BE2C (cell line): ENCODE measurements around the gene PLTP.
A peak's percentile ranks its signal among the peaks of the same experiment; 100 is the strongest.

Experiments
- DNase-seq: peaks from one replicate; pipeline ENCODE4 v3.0.0-alpha.2; 2020
- H3K27me3 ChIP-seq: fragments of 250-450 bp; sonication (Bioruptor Pico); 2 replicates; pipeline ENCODE4 v1.5.1; 2020; ENCODE audit warnings: mild to moderate bottlenecking
- H3K36me3 ChIP-seq: fragments of 250-450 bp; sonication (Bioruptor Pico); 2 replicates; pipeline ENCODE4 v1.5.1; 2020; ENCODE audit warnings: mild to moderate bottlenecking
- H3K4me1 ChIP-seq: fragments of 250-450 bp; sonication (Bioruptor Pico); 2 replicates; pipeline ENCODE4 v1.5.1; 2020
- H3K4me3 ChIP-seq: 2 replicates; pipeline ENCODE4 v1.5.1; 2011; ENCODE audit warnings: low read depth, low read length
- H3K9me3 ChIP-seq: fragments of 250-450 bp; sonication (Bioruptor Pico); 2 replicates; pipeline ENCODE4 v1.5.1; 2020
- TF ChIP-seq, protein P1 (sequence below): IDR thresholded peaks from 2 replicates; pipeline ENCODE4 v1.5.1; 2012; ENCODE audit warnings: mild to moderate bottlenecking, low read depth, low read length

PLTP gene

DNA sequence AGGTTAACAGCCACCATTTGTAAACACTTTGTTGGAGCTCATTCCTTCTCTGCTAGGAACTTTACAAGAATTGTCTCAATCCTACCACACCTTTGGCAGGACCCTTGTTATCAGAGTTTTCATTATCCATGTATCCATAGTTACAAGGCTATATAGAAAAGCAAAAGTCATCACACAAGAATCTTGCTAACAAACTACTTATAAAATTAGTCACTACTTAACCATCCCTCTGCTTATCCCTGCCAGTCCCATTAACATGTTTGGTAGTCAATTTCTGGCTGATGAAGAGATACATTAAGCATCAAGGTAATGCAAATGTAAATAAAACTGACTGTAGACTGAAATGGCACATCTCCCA lies 44.2 kb downstream of the PLTP start:
- Histone ChIP-seq H3K27me3 (no peaks in the 10 kb centered on the region), H3K9me3 (no peaks in the 10 kb centered on the region), H3K4me3 (no peak overlapping the region), H3K4me1 (no peaks in the 10 kb centered on the region), H3K36me3 (no peaks in the 10 kb centered on the region)
- DNase-seq: no peak
- TF ChIP-seq, protein P1, sequence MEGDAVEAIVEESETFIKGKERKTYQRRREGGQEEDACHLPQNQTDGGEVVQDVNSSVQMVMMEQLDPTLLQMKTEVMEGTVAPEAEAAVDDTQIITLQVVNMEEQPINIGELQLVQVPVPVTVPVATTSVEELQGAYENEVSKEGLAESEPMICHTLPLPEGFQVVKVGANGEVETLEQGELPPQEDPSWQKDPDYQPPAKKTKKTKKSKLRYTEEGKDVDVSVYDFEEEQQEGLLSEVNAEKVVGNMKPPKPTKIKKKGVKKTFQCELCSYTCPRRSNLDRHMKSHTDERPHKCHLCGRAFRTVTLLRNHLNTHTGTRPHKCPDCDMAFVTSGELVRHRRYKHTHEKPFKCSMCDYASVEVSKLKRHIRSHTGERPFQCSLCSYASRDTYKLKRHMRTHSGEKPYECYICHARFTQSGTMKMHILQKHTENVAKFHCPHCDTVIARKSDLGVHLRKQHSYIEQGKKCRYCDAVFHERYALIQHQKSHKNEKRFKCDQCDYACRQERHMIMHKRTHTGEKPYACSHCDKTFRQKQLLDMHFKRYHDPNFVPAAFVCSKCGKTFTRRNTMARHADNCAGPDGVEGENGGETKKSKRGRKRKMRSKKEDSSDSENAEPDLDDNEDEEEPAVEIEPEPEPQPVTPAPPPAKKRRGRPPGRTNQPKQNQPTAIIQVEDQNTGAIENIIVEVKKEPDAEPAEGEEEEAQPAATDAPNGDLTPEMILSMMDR: no peak

DNA sequence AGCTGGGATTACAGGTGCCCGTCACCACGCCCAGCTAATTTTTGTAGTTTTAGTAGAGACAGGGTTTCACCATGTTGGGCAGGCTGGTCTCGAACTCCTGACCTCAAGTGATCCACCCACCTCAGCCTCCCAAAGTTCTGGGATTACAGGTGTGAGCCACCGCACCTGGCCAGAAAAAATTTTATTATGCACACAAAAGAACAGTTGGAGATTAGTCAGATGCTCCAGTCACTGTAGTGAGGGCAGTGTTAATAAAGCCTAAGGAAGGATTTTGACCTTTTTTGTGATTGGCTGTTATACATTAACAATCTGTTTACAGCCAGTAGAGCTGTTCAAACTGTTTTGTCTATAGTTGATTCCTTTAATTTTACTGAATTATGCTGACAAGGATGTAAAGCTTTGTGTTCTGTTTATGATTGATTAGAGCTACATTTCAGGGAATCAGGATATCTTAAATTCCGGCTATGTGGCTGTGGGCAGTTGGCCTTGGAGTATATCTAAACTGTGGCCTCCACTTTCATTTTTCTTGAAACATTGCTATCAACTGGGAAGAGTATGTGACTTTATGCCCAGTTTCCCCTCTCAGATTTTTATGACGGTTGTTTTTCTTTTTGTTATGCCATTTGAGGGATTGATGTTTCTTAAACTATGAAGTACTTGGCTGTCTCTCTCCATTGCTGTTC lies 44.7 kb downstream of the PLTP start:
- Histone ChIP-seq H3K36me3 (no peaks in the 10 kb centered on the region), H3K4me3 (no peak overlapping the region), H3K9me3 (no peaks in the 10 kb centered on the region), H3K4me1 (no peaks in the 10 kb centered on the region), H3K27me3 (no peaks in the 10 kb centered on the region)
- TF ChIP-seq, protein P1: no peak
- DNase-seq: no peak

DNA sequence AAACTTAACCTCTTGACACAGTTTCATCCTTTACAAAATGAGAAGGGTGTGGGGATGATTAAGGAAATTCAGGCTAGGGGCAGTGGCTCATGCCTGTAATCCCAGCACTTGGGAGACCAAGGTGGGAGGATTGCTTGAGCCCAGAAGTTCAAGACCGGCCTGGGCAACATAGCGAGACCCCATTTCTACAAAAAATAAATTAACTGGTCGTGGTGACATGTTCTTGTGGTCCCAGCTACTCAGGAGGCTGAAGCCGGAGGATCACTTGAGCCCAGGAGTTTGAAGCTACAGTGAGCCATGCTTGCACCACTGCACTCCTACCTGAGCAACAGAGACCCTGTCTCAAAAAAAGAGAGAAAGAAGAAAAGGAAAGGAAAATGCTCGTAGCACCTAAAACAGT lies 45.5 kb downstream of the PLTP start:
- Histone ChIP-seq H3K27me3 (no peaks in the 10 kb centered on the region), H3K4me3 (no peak overlapping the region), H3K36me3 (no peaks in the 10 kb centered on the region), H3K4me1 (no peaks in the 10 kb centered on the region), H3K9me3 (no peaks in the 10 kb centered on the region)
- TF ChIP-seq, protein P1: no peak
- no peak for DNase-seq

DNA sequence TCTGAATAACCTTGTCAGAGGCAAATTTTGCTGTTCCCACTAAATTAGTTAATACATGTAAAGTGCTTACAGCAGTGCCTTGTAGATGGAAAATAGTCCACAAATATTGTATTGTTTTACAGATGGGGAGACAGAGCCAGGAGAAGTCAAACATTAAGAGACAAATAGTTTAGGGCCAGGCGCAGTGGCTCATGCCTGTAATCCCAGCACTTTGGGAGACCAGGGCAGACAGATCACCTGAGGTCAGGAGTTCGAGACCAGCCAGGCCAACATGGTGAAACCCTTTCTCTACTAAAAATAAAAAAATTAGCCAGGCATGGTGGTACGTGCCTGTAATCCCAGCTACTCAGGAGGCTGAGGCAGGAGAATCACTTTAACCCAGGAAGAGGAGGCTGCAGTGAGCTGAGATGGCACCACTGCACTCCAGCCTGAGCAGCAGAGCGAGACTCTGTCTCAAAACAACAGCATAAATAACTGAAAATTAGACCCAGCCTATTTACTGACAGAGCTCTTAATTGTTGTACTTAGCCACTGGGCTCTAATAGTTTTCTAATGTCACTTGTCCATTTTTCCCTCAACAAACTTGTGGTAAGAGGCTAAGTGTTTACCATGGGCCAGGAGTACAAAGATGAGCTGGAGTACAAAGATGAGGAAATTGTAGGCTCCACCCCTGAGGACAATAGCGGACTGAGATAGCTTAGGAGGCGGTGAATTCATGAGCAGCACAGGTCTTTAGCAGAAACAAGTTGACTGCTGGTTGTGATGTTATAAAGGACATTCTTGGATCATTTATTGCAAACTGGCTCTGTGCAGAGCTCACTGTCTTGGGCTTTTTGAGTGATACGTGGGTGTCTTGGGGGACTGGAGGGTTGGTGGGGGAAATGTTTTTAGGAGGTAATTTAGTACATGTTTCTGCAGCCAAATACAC lies 48.1 kb downstream of the PLTP start:
- no peaks in the 10 kb centered on the region for H3K27me3 ChIP-seq
- TF ChIP-seq, protein P1: no peak
- DNase-seq: no peak
- H3K4me3 ChIP-seq: no peak overlapping the region
- no peaks in the 10 kb centered on the region for H3K36me3 ChIP-seq
- no peaks in the 10 kb centered on the region for H3K9me3 ChIP-seq
- H3K4me1 ChIP-seq: peaks cover 3% of the 10 kb centered on the region; the same call in 1 of the 2 replicates

DNA sequence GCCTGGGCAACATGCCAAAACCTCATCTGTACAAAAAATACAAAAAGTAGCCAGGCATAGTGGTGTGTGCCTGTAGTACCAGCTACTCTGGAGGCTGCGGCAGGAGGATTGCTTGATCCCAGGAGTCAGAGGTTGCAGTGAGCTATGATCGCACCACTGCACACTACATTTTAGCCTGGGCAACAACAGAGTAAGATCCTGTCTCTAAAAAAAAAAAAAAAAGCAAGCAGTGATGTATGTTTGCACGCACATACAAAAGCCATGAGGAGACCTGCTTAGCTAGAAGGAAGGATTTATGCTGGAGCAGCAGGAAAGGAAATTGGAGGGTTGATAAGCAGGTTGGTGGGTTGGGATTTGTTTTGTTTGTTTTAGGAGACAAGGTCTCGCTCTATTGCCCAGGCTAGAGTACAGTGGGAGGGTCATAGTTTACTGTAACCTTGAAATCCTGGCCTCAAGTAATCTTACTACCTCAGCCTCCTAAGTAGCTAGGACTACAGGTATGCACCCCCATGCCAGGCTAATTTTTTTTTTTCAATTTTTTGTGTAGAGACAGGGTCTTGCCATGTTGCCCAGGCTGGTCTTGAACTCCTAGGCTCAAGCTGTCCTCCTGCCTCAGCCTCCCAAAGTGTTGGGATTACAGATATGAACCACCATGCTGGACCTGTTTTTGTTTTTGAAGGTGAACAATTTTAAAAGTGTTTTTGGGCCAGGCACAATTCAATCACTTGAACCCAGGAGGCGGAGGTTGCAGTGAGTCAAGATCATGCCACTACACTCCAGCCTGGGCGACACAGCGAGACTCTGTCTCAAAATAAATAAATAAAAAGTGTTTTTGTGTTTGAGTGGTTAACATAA lies 50.5 kb downstream of the PLTP start:
- TF ChIP-seq, protein P1: no peak
- Histone ChIP-seq H3K4me1 (peaks cover 3% of the 10 kb centered on the region; the same call in 1 of the 2 replicates), H3K27me3 (no peaks in the 10 kb centered on the region), H3K9me3 (no peaks in the 10 kb centered on the region), H3K36me3 (no peaks in the 10 kb centered on the region), H3K4me3 (no peak overlapping the region)
- peak; percentile 52 for DNase-seq
